Hepatocyte (in vitro differentiated cells): ENCODE data around the gene CAV2. TPM values are rescaled to one million over a fixed set of nuclear protein-coding genes. Genes with fewer than 3 reads are reported as not detected.

Experiments
- DNase-seq: peaks from one replicate; pipeline ENCODE4 v3.0.0-alpha.2; 2016; ENCODE audit warnings: low spot score
- H2AFZ ChIP-seq: fragments of 200-600 bp; sonication (generic); 2 replicates; pipeline ENCODE4 v1.6.0; 2016; ENCODE audit warnings: antibody characterized with exemption, mild to moderate bottlenecking
- H3K27ac ChIP-seq: fragments of 200-600 bp; sonication (generic); 2 replicates; pipeline ENCODE4 v1.5.1; 2016; ENCODE audit warnings: mild to moderate bottlenecking
- H3K27me3 ChIP-seq: fragments of 200-600 bp; sonication (generic); 2 replicates; pipeline ENCODE4 v1.6.1; 2016
- H3K36me3 ChIP-seq: fragments of 200-600 bp; sonication (generic); replicated peaks from 2 replicates; pipeline ENCODE4 v1.5.1; 2016; ENCODE audit warnings: low read depth; ENCODE audit not compliant: insufficient read depth
- H3K4me1 ChIP-seq: fragments of 200-600 bp; sonication (generic); 2 replicates; pipeline ENCODE4 v1.5.1; 2016; ENCODE audit warnings: mild to moderate bottlenecking, moderate library complexity; ENCODE audit not compliant: insufficient read depth
- H3K4me2 ChIP-seq: fragments of 200-600 bp; sonication (generic); 2 replicates; pipeline ENCODE4 v1.6.0; 2016
- H3K4me3 ChIP-seq: fragments of 200-600 bp; sonication (generic); 2 replicates; pipeline ENCODE4 v1.5.1; 2016; ENCODE audit warnings: mild to moderate bottlenecking
- H3K79me2 ChIP-seq: fragments of 200-600 bp; sonication (generic); 2 replicates; pipeline ENCODE4 v1.6.0; 2017; ENCODE audit warnings: mild to moderate bottlenecking
- H3K9me2 ChIP-seq: fragments of 200-600 bp; sonication (generic); replicated peaks from 2 replicates; pipeline ENCODE4 v1.6.0; 2017; ENCODE audit warnings: mild to moderate bottlenecking; ENCODE audit not compliant: insufficient read depth
- H3K9me3 ChIP-seq: fragments of 200-600 bp; sonication (generic); 2 replicates; pipeline ENCODE4 v1.5.1; 2016; ENCODE audit warnings: low read depth, mild to moderate bottlenecking
- H4K20me1 ChIP-seq: fragments of 200-600 bp; sonication (generic); 2 replicates; pipeline ENCODE4 v1.6.0; 2016; ENCODE audit warnings: mild to moderate bottlenecking; ENCODE audit not compliant: insufficient read depth, poor library complexity, severe bottlenecking
- EZH2 ChIP-seq: fragments of 200-600 bp; sonication (generic); IDR thresholded peaks from 2 replicates; pipeline ENCODE4 v1.6.1; 2016; ENCODE audit warnings: antibody characterized with exemption, mild to moderate bottlenecking, borderline replicate concordance
- EZH2phosphoT487 ChIP-seq: fragments of 200-600 bp; sonication (generic); IDR thresholded peaks from one replicate; pipeline ENCODE4 v1.6.1; 2018; ENCODE audit warnings: antibody characterized with exemption, mild to moderate bottlenecking, low read depth, moderate library complexity; ENCODE audit not compliant: unreplicated experiment, severe bottlenecking
- WGBS: methylation state at CpG from one replicate; pipeline ENCODE4 v1.1.6; 2016; ENCODE audit warnings: low lambda C conversion rate; ENCODE audit errors: missing lambda C conversion rate; 5-methylcytosine and 5-hydroxymethylcytosine counted together
- polyA plus RNA-seq: library from polyadenylated mRNA; unstranded; fragments of >200 nt; fragmentation: Nextera tagmentation; extraction: Ambion mirVana; gene quantifications from 2 replicates; pipeline ENCODE4 v1.2.1, GENCODE V29; 2016
- total RNA-seq: library from RNA; depleted of rRNA; stranded (reverse); fragments of >200 nt; gene quantifications from 2 replicates; pipeline ENCODE4 v1.2.3, GENCODE V29; 2014
- TF ChIP-seq, protein P1 (sequence below): fragments of 200-600 bp; sonication (generic); IDR thresholded peaks from 2 replicates; pipeline ENCODE4 v1.5.1; 2016; ENCODE audit warnings: antibody characterized with exemption, mild to moderate bottlenecking; ENCODE audit not compliant: poor library complexity

CAV2 gene
- total and polyA plus RNA-seq, 2 experiments from 2014 or later: 49.2 to 53.0 TPM

DNA sequence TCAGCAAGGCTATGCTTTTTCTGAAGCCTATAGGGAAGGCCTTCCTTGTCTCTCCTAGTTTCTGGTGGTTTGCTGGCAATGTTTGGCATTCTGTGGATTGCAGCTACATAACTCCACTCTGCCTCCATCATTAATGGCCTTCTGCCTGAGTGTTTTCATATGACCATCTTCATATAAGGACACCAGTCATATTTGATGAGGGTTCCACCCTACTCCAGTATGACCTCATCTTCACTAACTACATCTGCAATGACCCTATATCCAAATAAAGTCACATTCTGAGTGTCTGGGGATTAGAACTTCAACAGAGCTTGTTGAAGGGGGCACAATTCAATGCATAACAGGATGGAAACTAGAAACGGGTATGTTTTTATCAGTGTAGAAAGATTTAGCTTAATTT, 47.4 kb downstream of the CAV2 start:
- no peak overlapping the region for H2AFZ ChIP-seq
- no peak for DNase-seq
- no peak overlapping the region for H3K27ac ChIP-seq
- H3K9me3 ChIP-seq: no peaks in the 10 kb centered on the region
- no peaks in the 10 kb centered on the region for H3K27me3 ChIP-seq
- H4K20me1 ChIP-seq: no peaks in the 10 kb centered on the region
- H3K4me1 ChIP-seq: no peaks in the 10 kb centered on the region
- H3K4me3 ChIP-seq: no peak overlapping the region
- no peak overlapping the region for H3K4me2 ChIP-seq
- WGBS: 75% methylated on average over 1 of the region's 1 CpG
- H3K79me2 ChIP-seq: no peaks in the 10 kb centered on the region
- H3K36me3 ChIP-seq: no peaks in the 10 kb centered on the region
- H3K9me2 ChIP-seq: no peaks in the 10 kb centered on the region
- TF ChIP-seq, protein P1, sequence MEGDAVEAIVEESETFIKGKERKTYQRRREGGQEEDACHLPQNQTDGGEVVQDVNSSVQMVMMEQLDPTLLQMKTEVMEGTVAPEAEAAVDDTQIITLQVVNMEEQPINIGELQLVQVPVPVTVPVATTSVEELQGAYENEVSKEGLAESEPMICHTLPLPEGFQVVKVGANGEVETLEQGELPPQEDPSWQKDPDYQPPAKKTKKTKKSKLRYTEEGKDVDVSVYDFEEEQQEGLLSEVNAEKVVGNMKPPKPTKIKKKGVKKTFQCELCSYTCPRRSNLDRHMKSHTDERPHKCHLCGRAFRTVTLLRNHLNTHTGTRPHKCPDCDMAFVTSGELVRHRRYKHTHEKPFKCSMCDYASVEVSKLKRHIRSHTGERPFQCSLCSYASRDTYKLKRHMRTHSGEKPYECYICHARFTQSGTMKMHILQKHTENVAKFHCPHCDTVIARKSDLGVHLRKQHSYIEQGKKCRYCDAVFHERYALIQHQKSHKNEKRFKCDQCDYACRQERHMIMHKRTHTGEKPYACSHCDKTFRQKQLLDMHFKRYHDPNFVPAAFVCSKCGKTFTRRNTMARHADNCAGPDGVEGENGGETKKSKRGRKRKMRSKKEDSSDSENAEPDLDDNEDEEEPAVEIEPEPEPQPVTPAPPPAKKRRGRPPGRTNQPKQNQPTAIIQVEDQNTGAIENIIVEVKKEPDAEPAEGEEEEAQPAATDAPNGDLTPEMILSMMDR: no peak
- no peak for TF ChIP-seq EZH2phosphoT487

DNA sequence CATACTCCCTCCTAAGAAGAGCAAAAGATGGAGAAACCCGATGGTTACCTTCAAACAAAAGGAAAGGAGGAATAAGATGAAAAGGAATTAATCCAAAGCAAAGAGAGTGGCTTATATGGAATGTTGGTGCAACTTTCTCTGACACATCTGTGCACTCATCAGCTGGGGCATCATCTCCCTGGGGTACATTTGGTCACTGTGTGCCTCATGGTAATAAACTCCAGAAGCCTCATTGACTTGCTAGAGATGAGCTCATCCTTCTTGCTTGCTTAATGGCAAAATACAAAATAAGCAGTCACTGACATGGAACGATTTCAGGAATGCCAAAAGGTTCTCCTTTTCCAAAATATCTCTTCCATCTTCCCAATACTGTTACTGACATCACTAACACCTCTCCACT, 47.8 kb downstream of the CAV2 start:
- Histone ChIP-seq H3K9me3 (no peaks in the 10 kb centered on the region), H3K79me2 (no peaks in the 10 kb centered on the region), H4K20me1 (no peaks in the 10 kb centered on the region), H3K4me2 (no peak overlapping the region), H2AFZ (no peak overlapping the region), H3K4me1 (no peaks in the 10 kb centered on the region), H3K36me3 (no peaks in the 10 kb centered on the region), H3K27ac (no peak overlapping the region), H3K27me3 (no peaks in the 10 kb centered on the region), H3K9me2 (no peaks in the 10 kb centered on the region), H3K4me3 (no peak overlapping the region)
- TF ChIP-seq, protein P1: no peak
- TF ChIP-seq EZH2phosphoT487 (no peak), EZH2 (no peak)
- WGBS: 84% methylated on average over 2 of the region's 2 CpGs
- no peak for DNase-seq

DNA sequence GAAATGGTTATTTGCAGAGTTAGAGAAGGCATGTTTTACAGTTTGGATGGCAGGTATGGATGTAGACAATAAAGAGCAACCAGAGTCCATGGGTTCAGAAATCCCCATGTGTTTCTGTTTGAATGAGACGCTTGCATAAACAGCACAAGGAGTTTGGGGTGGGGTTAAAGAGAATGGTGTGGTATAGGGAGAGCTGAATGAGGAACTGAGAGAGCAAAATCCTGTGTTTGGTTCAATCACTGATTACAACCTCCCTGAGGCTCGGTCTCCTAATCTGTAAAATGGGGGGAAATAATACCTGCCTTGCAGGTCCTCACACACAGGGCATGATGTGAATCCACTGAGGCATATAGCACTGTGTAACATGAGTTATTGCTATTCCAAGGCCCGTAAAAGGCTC, 49.0 kb downstream of the CAV2 start:
- no peak overlapping the region for H3K4me3 ChIP-seq
- H2AFZ ChIP-seq: no peak overlapping the region
- H3K4me2 ChIP-seq: no peak overlapping the region
- no peaks in the 10 kb centered on the region for H3K36me3 ChIP-seq
- no peaks in the 10 kb centered on the region for H3K9me2 ChIP-seq
- H3K9me3 ChIP-seq: no peaks in the 10 kb centered on the region
- no peaks in the 10 kb centered on the region for H4K20me1 ChIP-seq
- H3K27ac ChIP-seq: no peak overlapping the region
- TF ChIP-seq, protein P1: no peak
- TF ChIP-seq EZH2phosphoT487 (no peak), EZH2 (no peak)
- H3K27me3 ChIP-seq: no peaks in the 10 kb centered on the region
- DNase-seq: no peak
- WGBS: 81% methylated on average over 3 of the region's 3 CpGs
- no peaks in the 10 kb centered on the region for H3K4me1 ChIP-seq
- H3K79me2 ChIP-seq: no peaks in the 10 kb centered on the region

DNA sequence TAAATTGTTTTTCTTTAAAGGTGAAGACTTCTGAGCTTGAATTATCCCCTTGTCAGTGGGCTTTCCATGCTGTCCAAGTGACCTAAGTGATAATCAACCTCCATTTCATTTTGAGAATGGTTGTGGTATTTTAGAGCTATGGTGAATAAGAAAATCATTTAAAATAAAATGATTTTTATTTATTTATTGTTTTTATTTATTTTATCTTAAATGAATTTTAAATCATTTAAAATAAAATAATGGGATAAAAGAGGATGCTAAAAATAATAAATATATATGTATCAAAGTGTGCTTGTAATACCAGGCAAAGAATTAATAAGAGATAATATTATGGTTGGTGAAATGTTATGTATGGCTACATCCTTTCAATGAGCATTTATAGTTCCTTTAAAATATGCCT, 49.8 kb downstream of the CAV2 start:
- Histone ChIP-seq H3K27me3 (no peaks in the 10 kb centered on the region), H3K27ac (no peak overlapping the region), H4K20me1 (no peaks in the 10 kb centered on the region), H3K4me1 (no peaks in the 10 kb centered on the region), H3K79me2 (no peaks in the 10 kb centered on the region), H3K4me2 (no peak overlapping the region), H3K9me2 (no peaks in the 10 kb centered on the region), H3K4me3 (no peak overlapping the region), H3K9me3 (no peaks in the 10 kb centered on the region), H2AFZ (no peak overlapping the region), H3K36me3 (no peaks in the 10 kb centered on the region)
- no peak for DNase-seq
- TF ChIP-seq EZH2 (no peak), EZH2phosphoT487 (no peak)
- TF ChIP-seq, protein P1: no peak
